ENCODE data around the gene RAD51B. TPM values are rescaled to one million over a fixed set of nuclear protein-coding genes. Genes with fewer than 3 reads are reported as not detected.
A peak's percentile ranks its signal among the peaks of the same experiment; 100 is the strongest.

RAD51B gene
- total RNA-seq, 1 experiment from 2014 or later = 16.7 TPM

DNA sequence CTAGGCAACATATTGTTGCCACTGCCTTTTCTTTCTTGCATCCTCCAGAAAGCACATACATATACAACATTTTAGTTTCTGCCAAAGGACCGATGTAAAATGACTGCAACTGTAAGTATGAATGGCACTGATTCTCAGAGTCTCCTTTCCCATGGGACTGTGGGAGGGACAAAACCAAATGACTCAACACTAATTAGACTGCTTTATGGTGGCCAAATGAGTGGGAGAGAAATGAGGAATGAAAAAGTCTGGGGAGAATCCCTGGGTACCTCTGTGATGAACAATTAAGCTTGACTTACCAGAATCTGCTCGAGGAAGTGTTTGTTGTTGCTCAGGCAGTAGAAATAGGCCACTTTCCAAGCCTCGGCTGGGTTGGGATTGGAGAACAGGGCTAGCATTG is 13.3 kb upstream of the RAD51B start:
- no peak overlapping the region for H2AK5ac ChIP-seq (ENCODE audit: insufficient read length, low read length)
- H3K4me3 Mint-ChIP-seq = no peak overlapping the region
- no peak overlapping the region for H3K14ac ChIP-seq (ENCODE audit: insufficient read depth, low read length)
- H3K23ac ChIP-seq (ENCODE audit: insufficient read length, low read depth, low read length) = no peak overlapping the region
- H2AFZ ChIP-seq (ENCODE audit: low read length) = no peak overlapping the region
- no peak overlapping the region for H4K91ac ChIP-seq (ENCODE audit: insufficient read length, low read depth, low read length)
- H3K79me1 ChIP-seq (ENCODE audit: insufficient read depth, low read depth, low read length, poor library complexity, severe bottlenecking) = no peaks in the 10 kb centered on the region
- no peaks in the 10 kb centered on the region for H3K27me3 Mint-ChIP-seq (ENCODE audit: low read depth)
- H3K36me3 Mint-ChIP-seq (ENCODE audit: insufficient read depth in 1 of 3, low read depth in 3 of 3) = peaks cover 24 to 75% (median 62%) of the 10 kb centered on the region in 3 experiments; a peak in 6 of 7 replicates
- H3K18ac ChIP-seq (ENCODE audit: insufficient read length, low read depth, low read length) = no peak overlapping the region
- H3K4me2 ChIP-seq (ENCODE audit: insufficient read depth, insufficient read length, low read length) = no peak overlapping the region
- TF ChIP-seq, protein P1, sequence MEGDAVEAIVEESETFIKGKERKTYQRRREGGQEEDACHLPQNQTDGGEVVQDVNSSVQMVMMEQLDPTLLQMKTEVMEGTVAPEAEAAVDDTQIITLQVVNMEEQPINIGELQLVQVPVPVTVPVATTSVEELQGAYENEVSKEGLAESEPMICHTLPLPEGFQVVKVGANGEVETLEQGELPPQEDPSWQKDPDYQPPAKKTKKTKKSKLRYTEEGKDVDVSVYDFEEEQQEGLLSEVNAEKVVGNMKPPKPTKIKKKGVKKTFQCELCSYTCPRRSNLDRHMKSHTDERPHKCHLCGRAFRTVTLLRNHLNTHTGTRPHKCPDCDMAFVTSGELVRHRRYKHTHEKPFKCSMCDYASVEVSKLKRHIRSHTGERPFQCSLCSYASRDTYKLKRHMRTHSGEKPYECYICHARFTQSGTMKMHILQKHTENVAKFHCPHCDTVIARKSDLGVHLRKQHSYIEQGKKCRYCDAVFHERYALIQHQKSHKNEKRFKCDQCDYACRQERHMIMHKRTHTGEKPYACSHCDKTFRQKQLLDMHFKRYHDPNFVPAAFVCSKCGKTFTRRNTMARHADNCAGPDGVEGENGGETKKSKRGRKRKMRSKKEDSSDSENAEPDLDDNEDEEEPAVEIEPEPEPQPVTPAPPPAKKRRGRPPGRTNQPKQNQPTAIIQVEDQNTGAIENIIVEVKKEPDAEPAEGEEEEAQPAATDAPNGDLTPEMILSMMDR (conservative IDR thresholded peaks at IDR 0.05) = no peak
- no peak overlapping the region for H4K8ac ChIP-seq (replicated peaks; ENCODE audit: insufficient read length, low read depth, low read length)
- H4K5ac ChIP-seq (ENCODE audit: insufficient read length, low read depth, low read length) = no peak overlapping the region
- no peaks in the 10 kb centered on the region for H3K79me2 ChIP-seq (ENCODE audit: insufficient read depth, low read length)
- no peak overlapping the region for H2BK120ac ChIP-seq (ENCODE audit: low read depth, low read length, poor library complexity, severe bottlenecking)
- H3K56ac ChIP-seq (ENCODE audit: insufficient read length, low read depth, low read length) = no peak overlapping the region
- H3K27ac Mint-ChIP-seq = peak overlapping the region in 1 of 3 experiments; percentile 4; a peak in 1 of 7 replicates
- H4K20me1 ChIP-seq (ENCODE audit: control insufficient read depth, insufficient read depth, insufficient read length) = no peaks in the 10 kb centered on the region
- no peak overlapping the region for H2BK20ac ChIP-seq (ENCODE audit: low read depth, low read length, poor library complexity, severe bottlenecking)
- no peak overlapping the region for H3T11ph ChIP-seq (ENCODE audit: low read length)
- H3K27me3 ChIP-seq (ENCODE audit: insufficient read depth, low read length) = no peaks in the 10 kb centered on the region
- H3K4me1 ChIP-seq (ENCODE audit: insufficient read depth, low read length) = no peaks in the 10 kb centered on the region
- H3K9me3 Mint-ChIP-seq = no peaks in the 10 kb centered on the region
- no peaks in the 10 kb centered on the region for H3K23me2 ChIP-seq (ENCODE audit: insufficient read length, low read depth, low read length, poor library complexity, severe bottlenecking)
- H2BK5ac ChIP-seq (ENCODE audit: insufficient read length, low read length) = no peak overlapping the region
- H3K4ac ChIP-seq (ENCODE audit: low read depth, low read length) = no peak overlapping the region
- no peaks in the 10 kb centered on the region for H3K4me1 Mint-ChIP-seq
- no peaks in the 10 kb centered on the region for H3K9me3 ChIP-seq (ENCODE audit: control insufficient read depth, low read depth, low read length)
- no peak overlapping the region for H3K27ac ChIP-seq (ENCODE audit: insufficient read length, low read depth, low read length)
- DNase-seq = no peak
- H3K9ac ChIP-seq (ENCODE audit: extremely low read depth, insufficient read length, low read length) = no peak overlapping the region
- WGBS (ENCODE audit: extremely low coverage, insufficient read length, low lambda C conversion rate) = no CpG with 5 or more reads among the region's 3 CpGs
- no peak overlapping the region for H2BK15ac ChIP-seq (ENCODE audit: low read depth, low read length)
- H2BK12ac ChIP-seq (ENCODE audit: insufficient read length, low read depth, low read length) = no peak overlapping the region
